NB4 (cell line): ENCODE results near the gene DOCK8.
A peak's percentile ranks its signal among the peaks of the same experiment; 100 is the strongest.

Experiments used
- DNase-seq: peaks from one replicate; pipeline ENCODE4 v3.0.0; 2010; ENCODE audit warnings: low read depth
- H3K4me3 ChIP-seq: one replicate; pipeline ENCODE4 v1.5.1; 2011; ENCODE audit warnings: mild to moderate bottlenecking, low read depth, low read length, moderate library complexity
- CTCF ChIP-seq: IDR thresholded peaks from one replicate; pipeline ENCODE4 v1.5.1; 2012; ENCODE audit warnings: low read depth, low read length
- MAX ChIP-seq: IDR thresholded peaks from 2 replicates; pipeline ENCODE4 v1.6.1; 2011; ENCODE audit warnings: low read depth, low read length
- MYC ChIP-seq: IDR thresholded peaks from 2 replicates; pipeline ENCODE4 v1.6.1; 2011; ENCODE audit warnings: low read depth, low read length
- POLR2A ChIP-seq: IDR thresholded peaks from 2 replicates; pipeline ENCODE4 v1.6.1; 2011; ENCODE audit warnings: mild to moderate bottlenecking; ENCODE audit not compliant: insufficient read length; ENCODE audit errors: extremely low read depth

Gene DOCK8

GRCh38 chr9:346111-346571 is 131.5 kb downstream of the DOCK8 start:
- no peak for TF ChIP-seq MYC
- no peak for TF ChIP-seq CTCF
- no peak for TF ChIP-seq MAX
- no peak for TF ChIP-seq POLR2A
- no peak for DNase-seq

GRCh38 chr9:347667-348292 is 133.1 kb downstream of the DOCK8 start:
- DNase-seq = peak; percentile 59

More at GRCh38 chr9:346111-346571, 131.5 kb downstream of the DOCK8 start:
- no peak overlapping the region for H3K4me3 ChIP-seq

GRCh38 chr9:350384-350783 is 135.7 kb downstream of the DOCK8 start:
- DNase-seq = no peak
- TF ChIP-seq CTCF (no peak), POLR2A (no peak), MYC (no peak), MAX (no peak)
- H3K4me3 ChIP-seq = no peak overlapping the region

More at GRCh38 chr9:347667-348292, 133.1 kb downstream of the DOCK8 start:
- H3K4me3 ChIP-seq = no peak overlapping the region
- TF ChIP-seq CTCF (peak; percentile 69), POLR2A (no peak)

GRCh38 chr9:351916-352315 is 137.3 kb downstream of the DOCK8 start:
- no peak overlapping the region for H3K4me3 ChIP-seq
- DNase-seq = no peak
- TF ChIP-seq POLR2A = no peak
- no peak for TF ChIP-seq MAX

DNA sequence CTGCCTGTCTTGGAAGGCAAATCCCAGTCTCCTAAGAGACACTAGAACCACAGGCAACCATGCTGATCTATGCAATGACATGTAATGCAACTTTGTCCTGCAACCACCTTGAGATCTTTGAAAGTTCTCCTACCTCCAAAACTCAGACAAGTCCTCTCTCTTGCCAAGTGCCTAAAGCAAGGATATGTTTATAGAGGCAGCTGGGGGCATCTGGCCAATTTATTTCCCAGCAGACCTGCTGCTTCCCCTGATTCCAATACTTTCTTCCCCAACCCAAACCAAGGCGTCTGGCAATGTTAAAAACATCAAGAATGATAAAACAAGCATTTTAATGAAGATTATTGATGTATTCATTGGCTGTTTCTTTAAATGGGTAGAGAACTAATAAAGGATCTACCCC is 138.4 kb downstream of the DOCK8 start:
- no peak overlapping the region for H3K4me3 ChIP-seq
- DNase-seq = no peak
- TF ChIP-seq CTCF (no peak), POLR2A (no peak), MAX (no peak), MYC (no peak)

DNA sequence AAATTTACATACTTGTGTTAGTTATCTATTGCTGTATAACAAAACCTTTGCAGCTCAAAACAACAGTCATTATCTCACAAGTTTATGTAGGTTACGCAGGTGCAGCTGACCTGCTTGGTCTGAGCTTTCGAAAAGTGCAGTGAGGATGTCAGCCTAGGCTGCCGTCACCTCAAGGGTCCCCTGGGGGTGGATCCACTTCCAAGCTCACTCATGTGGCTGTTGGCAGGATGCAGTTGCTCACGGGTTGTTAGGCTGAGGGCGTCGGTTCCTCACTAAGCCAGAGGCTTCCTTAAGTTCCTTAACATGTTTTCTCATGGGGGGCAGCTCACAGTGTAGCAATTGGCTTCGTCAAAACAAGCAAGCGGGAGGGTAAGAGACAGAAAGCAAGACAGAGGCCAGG is 139.8 kb downstream of the DOCK8 start:
- H3K4me3 ChIP-seq = no peak overlapping the region
- DNase-seq = peak; percentile 25
- TF ChIP-seq CTCF = no peak
